HG02938 (cell line): ENCODE results near the gene TACC2.
"Not testable (repeated sequence)": the region's sequence is repeated elsewhere in the genome, so short reads cannot be mapped to it uniquely, and the experiment has no call there.

Source experiments
- ATAC-seq: cut with Tn5 transposase; IDR thresholded peaks from one replicate; pipeline ENCODE4 v1.9.1; 2021; ENCODE audit warnings: mild to moderate bottlenecking, moderate library complexity; ENCODE audit not compliant: unreplicated experiment

TACC2 gene, protein sequence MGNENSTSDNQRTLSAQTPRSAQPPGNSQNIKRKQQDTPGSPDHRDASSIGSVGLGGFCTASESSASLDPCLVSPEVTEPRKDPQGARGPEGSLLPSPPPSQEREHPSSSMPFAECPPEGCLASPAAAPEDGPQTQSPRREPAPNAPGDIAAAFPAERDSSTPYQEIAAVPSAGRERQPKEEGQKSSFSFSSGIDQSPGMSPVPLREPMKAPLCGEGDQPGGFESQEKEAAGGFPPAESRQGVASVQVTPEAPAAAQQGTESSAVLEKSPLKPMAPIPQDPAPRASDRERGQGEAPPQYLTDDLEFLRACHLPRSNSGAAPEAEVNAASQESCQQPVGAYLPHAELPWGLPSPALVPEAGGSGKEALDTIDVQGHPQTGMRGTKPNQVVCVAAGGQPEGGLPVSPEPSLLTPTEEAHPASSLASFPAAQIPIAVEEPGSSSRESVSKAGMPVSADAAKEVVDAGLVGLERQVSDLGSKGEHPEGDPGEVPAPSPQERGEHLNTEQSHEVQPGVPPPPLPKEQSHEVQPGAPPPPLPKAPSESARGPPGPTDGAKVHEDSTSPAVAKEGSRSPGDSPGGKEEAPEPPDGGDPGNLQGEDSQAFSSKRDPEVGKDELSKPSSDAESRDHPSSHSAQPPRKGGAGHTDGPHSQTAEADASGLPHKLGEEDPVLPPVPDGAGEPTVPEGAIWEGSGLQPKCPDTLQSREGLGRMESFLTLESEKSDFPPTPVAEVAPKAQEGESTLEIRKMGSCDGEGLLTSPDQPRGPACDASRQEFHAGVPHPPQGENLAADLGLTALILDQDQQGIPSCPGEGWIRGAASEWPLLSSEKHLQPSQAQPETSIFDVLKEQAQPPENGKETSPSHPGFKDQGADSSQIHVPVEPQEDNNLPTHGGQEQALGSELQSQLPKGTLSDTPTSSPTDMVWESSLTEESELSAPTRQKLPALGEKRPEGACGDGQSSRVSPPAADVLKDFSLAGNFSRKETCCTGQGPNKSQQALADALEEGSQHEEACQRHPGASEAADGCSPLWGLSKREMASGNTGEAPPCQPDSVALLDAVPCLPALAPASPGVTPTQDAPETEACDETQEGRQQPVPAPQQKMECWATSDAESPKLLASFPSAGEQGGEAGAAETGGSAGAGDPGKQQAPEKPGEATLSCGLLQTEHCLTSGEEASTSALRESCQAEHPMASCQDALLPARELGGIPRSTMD (N-terminal part only)

DNA sequence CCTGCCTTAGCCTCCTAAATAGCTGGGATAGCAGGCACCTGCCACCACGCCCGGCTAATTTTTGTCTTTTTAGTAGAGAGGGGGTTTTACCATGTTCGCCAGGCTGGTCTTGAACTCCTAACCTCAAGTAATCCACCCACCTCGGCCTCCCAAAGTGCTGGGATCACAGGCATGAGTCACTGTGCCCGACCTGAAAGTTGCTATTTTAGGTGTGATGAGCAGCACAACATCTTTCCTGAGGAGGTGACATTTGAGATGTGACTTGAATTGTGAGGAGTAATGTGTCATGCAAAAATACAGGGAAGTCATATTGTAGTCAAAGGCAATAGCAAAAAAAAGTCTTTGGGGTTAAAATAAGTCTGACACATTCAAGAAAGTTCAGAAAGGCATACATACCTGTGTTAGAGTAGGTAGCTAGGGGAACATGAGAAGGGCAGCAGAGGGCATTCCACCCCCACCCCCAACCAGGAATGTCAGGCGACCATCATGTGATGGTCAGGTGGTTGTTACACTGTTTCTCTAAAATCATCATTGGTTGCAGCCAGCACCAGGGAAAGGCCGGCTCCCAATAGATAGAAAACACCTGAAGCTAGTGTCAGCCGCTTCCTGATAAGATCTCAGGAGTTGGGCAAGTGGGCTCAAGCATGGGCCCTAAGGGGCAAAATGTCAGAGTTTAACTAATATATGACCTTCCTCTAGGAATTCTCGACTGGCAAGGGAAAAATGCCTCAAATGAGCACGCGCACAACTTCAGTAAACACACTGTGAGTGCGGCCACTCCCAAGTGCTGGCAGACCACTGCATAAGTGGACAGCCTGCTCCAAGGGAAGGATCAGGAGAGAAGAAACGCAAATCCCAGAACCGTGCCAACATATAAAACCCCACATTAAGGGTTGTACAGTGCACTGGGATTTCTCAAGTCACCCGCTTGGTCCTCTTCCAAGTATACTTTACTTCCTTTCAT is at the start of gene TACC2:
Gene TACC2, plus strand, starts transcription at position 803 of the 964 bp plus-strand sequence. CDS start 32,819 bp downstream, outside the sequence.
- no peak for ATAC-seq

DNA sequence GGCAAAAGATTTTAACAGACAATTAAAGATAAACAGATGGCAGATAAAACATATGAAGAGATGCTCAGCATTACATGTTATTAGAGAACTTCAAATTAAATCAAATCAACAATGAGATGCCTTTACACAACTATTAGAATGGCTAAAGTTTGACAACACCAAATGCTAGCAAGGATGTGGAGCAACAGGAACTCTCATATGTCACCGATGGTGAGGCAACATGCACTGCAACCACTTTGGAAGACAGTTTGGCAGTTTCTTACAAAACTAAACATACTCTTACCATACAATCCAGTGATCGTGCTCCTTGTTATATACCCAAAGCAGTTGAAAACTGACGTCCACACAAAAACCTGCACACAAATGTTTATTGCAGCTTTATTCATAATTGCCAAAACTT is 47.4 kb upstream of the TACC2 start:
- no peak for ATAC-seq

DNA sequence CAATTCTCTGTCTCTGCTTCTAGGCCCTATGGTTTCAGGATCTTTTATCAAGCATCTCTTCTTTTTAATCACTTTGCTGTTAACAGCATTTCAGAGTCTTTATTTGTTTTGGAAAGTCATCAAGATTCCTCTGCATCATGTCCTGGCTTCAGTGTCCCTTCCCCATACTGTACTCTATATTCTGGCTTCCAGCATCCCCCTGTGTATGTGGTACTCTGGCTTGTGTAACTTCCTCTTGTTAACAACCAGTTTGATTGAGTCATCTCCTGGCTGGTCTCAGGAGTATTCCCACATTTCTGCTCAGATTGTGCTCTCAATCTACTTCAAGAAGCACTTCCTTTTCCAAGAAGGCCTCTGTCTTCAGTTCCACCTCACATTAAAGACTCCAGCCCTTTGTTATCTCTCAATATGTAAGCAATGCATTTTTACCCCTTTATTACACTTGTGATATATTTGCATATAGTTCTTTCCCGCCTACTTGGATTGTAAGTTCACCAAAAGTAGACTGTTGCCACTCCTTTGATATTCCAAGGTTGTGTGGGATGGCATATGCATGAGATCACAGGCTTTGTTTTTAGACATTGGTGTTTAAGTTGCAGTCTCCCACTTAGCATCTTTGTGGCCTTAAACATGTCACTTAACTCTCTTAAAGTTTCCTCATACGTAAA is 46.1 kb upstream of the TACC2 start:
- ATAC-seq, result no peak

DNA sequence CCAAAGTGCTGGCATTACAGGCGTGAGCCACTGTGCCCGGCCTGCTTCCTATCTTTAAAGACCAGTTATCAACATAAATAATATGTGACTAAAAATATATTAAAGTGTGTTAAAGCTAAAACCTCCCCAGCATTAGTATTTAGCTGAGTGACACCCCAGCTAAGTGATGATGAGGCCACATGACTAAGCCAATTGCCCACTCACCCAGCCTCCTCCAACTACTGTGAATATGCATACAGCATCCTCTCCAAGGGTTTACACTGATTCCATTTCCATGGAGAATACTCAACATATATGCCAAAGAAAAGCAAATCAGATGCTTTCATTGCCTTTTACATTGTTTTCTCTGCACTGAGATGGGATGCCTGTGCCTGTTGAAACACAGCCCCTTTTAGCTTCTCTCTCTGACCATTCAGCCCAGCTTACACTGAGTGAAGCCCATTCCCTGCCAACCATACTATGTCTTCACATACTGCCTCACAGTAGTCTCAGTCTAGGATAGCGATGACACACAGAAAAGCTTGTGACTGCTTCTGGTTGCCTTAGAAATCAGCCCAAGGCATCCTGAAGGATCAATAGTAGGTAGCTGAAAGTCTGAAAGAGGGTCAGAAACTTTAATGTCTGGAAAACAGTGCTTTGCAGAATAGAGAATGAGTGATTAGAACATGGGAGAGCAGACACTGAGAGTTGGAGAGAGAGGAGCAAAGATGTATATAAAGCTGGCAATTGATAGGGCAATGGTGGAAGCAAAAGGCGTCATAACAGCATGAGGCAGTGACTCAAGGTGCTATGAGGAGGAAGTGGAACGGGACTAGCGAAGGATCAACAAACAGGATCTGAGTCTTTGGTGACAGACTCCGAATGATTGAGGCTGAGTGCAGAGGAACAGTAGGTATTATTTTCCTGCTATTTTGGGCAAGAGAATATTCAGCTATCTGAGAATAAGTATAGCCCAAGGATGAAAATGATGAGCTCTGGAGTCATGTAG is 41.3 kb upstream of the TACC2 start:
- ATAC-seq, result no peak

DNA sequence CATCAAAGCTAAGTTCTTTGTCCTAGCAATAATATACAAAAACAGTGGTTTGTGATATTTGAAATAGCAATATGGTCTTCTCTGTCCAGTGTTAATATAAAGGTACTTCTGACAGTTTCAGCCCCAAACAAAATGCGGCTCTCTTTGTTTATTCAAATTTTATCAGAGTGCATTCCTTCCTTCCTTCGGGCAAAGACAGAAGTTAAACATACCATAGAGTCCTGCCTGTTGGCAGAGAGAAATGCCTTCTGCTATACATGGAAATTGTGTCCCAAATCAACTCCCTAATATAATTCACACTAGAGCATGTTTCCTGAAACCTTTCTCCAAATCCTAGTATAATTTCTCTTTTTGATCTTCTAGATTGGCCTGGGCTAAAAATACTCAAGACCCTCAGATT is 39.9 kb upstream of the TACC2 start:
- ATAC-seq, result no peak

DNA sequence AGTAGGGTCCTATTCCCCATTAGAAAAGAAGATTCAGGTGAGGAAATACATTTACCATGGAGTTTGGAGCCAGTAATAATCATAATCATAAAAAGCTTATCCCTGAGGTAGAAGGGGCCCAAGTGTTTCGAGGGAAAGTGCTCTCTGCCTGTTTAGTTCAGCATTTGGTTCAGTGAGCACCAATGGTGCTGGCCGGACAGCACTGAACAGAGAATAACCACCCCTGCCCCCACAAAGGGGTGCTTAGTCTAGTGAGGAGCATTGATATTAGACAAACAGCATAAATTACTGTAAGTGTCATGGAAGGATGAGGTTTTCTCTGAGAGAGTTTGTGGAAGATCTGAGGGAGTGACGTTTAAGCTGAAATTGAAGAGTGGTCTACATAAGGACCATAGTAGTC is 39.5 kb upstream of the TACC2 start:
- ATAC-seq, result no peak

DNA sequence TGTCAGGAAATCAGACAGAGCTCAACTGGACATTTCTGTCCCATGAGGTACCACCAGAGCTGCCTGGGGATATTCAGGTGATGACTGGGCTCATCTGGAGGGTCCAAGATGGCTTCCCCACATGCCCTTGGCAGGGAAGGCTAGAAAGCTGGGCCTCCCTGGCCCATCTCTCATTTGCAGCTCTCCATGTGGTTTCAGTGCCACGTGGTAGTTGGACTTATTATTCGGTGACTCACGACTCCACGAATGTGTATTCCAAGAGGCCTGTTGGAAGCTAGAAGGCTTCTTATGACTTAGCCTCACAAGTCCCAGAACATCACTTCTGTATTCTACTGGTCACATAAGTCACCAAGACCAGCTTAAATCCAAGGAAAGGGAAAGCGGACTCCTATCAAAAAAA is 36.7 kb upstream of the TACC2 start:
- no peak for ATAC-seq

DNA sequence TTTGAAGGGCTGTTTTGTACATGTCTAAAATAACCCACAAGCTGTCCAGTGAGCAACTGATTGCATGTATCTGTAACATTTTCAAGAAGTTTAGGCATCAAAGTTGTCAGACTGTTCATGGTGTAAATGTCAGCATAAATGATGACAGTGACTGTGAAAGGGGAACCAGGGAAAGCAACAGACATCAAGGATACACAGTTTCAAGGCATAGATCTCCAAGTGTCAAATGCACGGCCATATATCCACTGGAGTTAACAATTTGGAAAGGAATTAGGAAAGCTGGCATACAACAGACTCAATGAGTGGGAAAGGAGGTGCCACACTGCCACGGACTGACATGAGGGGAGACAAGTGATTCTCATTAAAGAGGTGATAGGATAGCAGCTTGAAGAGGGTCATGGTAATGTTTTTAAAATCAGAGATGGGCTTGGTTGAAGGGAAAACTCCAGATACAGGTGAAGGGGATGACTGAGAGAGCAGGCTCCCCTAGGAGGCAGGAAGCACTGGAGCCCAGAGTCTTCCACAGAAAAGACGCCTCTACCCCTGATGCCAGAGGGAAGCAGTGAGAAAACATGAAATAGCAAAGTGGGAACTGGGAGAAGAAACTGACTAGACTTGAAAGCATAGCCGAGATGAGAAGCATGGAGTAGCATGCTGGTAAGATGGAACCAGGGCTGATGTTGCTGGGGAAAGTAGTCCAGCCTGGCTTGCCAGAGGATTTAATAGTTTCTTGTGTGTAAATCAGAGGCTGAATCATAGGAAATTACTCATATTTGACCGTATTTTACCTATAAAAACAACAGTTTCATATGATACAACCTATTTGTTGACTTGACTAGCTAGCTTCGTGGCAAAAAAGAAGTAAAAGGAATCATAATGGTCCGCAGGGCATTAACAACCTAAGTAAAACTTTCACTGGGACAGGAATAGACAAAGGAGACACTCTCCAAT is 32.6 kb upstream of the TACC2 start:
- ATAC-seq, result no peak

DNA sequence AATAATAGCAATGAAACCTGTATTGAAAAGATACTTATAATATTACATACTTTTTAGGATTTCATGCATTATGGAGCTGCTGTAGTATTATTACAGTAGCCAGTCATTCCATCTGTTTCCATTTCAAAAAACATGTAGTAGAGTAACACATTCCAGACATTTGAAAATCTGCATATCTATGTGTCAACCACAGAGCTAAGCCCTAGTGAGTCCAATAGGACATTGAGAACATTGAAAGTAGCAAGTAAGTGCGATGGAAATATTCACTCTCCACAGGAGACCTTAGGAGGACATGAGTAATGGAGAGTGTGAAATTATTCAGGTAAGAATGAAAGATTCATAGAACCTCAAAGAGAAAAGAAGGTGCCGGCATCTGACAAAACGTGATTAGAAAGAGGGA is 29.3 kb upstream of the TACC2 start:
- no peak for ATAC-seq

DNA sequence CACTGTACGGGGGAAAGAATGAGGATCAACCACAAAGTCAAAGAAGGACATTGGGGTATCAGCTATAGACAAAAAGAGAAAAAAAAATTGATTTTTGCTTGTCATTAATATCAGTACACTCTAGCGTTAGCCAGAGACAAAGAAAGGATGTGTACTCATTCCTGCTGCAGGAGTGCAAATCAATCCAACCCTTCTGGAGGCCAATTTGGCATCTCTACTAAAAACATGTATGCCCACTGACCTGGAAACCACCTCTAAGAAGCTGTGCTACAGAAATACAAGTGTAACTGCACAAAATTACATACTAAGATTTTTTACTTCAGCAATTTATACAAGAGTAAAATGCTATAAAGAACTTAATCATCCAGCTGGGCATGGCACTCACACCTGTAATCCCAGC is 27.5 kb upstream of the TACC2 start:
- no peak for ATAC-seq

DNA sequence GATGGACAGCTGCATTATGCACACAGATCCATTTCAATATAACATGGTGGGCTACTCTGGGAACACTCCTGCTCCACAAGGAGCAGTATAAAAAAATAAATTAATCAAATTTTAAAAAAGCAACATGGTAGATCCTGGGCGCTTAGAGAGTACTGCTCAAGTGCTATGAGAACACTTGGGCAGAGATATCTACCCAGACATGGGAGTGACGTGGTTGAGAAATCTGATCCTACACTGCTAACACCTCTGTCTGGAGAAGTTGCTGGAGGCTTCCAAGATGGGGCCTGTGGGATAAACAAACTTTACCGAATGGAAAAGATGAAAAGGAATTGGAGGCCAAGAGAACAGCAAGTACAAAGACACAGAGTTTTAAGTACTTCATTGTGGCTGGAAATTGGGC is 23.0 kb upstream of the TACC2 start:
- ATAC-seq, result no peak

DNA sequence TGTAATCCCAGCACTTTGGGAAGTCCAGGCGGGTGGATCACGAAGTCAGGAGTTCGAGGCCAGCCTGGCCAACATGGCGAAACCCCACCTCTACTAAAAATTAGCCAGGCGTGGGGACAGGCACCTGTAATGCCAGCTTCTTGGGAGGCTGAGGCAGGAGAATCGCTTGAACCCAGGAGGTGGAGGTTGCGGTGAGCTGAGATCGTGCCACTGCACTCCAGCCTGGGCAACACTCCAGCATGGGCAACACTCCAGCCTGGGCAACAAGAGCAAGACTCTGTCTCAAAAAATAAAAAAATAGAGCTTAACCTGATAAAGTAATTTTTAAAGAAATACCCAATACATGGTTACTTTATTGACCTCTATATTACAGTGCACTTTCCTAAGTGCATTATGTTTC is 19.9 kb upstream of the TACC2 start:
- ATAC-seq, result not testable (repeated sequence)

DNA sequence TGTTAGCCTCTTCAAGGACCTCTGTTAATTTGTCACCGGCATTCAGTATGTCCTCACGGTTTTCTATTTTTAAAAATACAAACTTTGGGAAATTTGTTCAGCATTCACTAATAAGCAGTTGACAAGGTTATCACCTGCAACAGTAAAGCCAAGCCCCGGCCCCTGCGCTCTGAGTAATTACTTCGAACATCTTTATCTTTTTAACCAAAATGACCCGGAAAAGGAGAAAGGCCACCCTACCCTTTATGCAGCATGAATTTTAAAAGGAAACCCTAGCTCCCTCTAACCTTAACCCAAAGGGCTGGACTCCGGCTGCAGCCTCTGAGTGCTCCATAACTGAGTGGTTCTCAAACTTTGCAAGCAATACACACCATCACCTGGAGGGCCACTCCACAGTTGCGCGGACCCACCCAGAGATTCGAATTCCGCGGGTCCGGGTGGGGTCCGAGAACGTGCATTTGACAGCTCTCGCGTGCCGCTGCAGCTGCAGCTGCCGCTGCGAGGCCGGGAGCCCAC is 14.9 kb upstream of the TACC2 start:
- peak; percentile 45 for ATAC-seq

DNA sequence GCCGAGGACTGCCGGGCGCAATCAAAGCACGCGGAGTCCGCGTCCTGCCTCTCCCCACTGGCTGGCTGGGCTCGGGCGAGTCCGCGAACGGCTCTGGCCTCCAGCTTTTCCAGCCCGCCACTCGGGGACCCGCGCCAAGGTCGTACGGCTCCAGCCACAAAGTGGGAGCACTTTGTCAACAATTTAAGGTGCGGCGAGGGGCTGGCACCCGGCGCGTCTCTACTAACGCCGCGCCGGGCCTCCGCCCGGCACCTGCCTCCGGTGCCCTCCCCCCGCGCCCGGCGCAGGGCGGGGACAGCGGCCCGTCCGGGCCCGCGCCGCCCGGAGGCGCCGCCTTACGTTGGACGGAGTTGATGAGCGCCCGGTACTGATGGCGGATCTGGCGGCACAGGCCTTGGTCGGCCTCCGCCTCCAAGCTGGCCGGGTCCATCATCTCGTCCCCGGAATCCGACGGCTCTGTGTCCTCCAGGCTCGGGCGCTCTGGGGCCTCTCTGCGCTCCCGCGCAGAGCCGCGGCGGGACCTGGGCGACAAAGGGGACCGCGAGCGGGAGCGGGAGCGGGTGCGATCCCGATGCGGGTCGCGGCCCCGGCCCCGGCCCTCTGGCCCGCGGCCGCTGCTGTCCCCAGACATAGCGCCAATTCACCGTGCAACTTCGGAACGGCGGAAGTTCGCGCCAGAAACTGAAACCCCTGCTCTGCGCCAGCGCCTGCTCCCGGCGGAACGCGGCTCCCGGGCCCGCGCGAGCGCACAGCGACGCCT is 14.2 kb upstream of the TACC2 start, which contains the start of gene NSMCE4A:
Gene NSMCE4A, minus strand, starts transcription at position 683 of the 760 bp plus-strand sequence. Its CDS starts 52 bp downstream, at position 631.
- ATAC-seq, result peak; percentile 73

DNA sequence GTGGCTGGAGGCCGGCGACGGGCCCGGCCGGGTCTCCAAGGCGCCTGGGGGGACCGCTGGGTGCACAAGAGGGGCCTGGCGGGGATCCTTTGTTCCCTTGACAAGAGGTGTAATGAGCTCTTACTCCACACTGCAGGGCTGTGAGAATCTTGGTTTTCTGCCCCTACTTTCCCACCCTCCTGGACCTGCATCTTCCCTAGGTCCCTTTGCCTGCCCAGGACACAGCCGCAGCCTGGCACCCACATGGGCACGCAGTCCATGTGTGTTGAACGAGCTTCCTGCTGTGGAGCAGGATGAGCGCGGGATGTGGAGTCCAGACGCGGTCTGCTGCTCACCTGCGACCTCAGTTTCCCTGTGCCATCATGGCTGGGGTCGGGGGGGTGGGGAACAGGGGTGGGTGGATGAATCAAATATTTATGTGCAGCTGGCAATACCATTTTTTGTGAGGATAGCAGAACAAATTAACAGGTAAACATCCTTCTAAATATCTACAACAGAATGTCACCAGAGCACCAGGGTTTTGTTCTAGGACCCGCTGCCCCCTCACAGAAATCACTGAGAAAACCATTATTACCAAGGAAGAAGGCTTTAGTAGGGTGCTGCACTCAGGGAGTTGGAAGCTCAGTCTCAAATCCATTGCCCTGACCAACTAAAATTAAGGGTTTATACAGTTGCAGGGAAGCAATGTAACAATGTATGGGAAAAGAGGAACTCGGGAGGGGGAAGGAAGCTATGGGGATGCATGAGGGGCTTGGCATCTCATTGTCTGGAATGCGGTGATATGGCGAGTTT is 13.5 kb upstream of the TACC2 start:
- no peak for ATAC-seq
